ENCODE results near the gene SEMA3E.
"Not testable (repeated sequence)": the region's sequence is repeated elsewhere in the genome, so short reads cannot be mapped to it uniquely, and the experiment has no call there.

GRCh38 chr7:83459930-83460653 lies 188.8 kb downstream of the SEMA3E start:
- not testable (repeated sequence) for TF ChIP-seq CTCF, POLR2A (IDR thresholded peaks at IDR 0.05)
